Heart left ventricle (tissue), 16 donors: Measurements from ENCODE around the gene AP3M1. TPM values are rescaled to one million over a fixed set of nuclear protein-coding genes. Genes with fewer than 3 reads are reported as not detected.

ENCODE experiments used
- ATAC-seq, 4 donors: fragments of 200-7000 bp; cut with Tn5 transposase; one replicate each; pipeline ENCODE4 v1.9.1; 2020 to 2022; ENCODE audit warnings: moderate library complexity in 4 of 4, mild to moderate bottlenecking in 3 of 4, moderate number of reproducible peaks in 1 of 4
- DNase-seq, 5 donors: peaks; one replicate each; pipeline ENCODE4 v3.0.0-alpha.2; 2020
- H3K27ac ChIP-seq, 12 donors: fragments of 200-600 bp; sonication (generic) in 4 of 12; one replicate each; pipeline versions ENCODE4 v1.5.0 to v1.8.0; 2016 to 2022; ENCODE audit warnings: mild to moderate bottlenecking in 2 of 12
- H3K27me3 ChIP-seq, 9 donors: fragments of 200-600 bp; sonication (generic) in 2 of 9; one replicate each; pipeline versions ENCODE4 v1.5.1 to v1.8.0; 2016 to 2022; ENCODE audit warnings: mild to moderate bottlenecking in 3 of 9
- H3K36me3 ChIP-seq, 9 donors: fragments of 200-600 bp; sonication (generic) in 2 of 9; one replicate each; pipeline versions ENCODE4 v1.5.0 to v1.8.0; 2018 to 2022; ENCODE audit warnings: mild to moderate bottlenecking in 2 of 9
- H3K4me1 ChIP-seq, 12 donors: fragments of 200-600 bp; sonication (generic) in 4 of 12; one replicate each; pipeline versions ENCODE4 v1.5.0 to v1.8.0; 2016 to 2022; ENCODE audit warnings: mild to moderate bottlenecking in 3 of 12
- H3K4me3 ChIP-seq, 12 donors: fragments of 200-600 bp; sonication (generic) in 4 of 12; one replicate each; pipeline versions ENCODE4 v1.5.0 to v1.8.0; 2017 to 2022; ENCODE audit warnings: mild to moderate bottlenecking in 9 of 12, moderate library complexity in 4 of 12
- H3K9me3 ChIP-seq, 12 donors: fragments of 200-600 bp; sonication (generic) in 4 of 12; one replicate each; pipeline versions ENCODE4 v1.5.0 to v1.8.0; 2016 to 2022; ENCODE audit warnings: mild to moderate bottlenecking in 1 of 12
- POLR2A ChIP-seq, 2 donors: fragments of 450-650 bp; IDR thresholded peaks; one replicate each; pipeline ENCODE4 v1.6.1; 2017; ENCODE audit warnings: antibody characterized with exemption in 2 of 2, mild to moderate bottlenecking in 2 of 2, moderate library complexity in 2 of 2
- WGBS, 4 donors: extraction: QIAGEN DNeasy Blood & Tissue Kit in 2 of 4; methylation state at CpG; one replicate each; pipeline versions ENCODE4 v1.1.5 to v1.1.7; 2013 to 2018; 5-methylcytosine and 5-hydroxymethylcytosine counted together
- intact Hi-C, 10 donors: fragments of 100-400 bp; cut with DNase I; formaldehyde crosslinking; loops; one replicate each; pipeline versions ENCODE4 v1.11.1 to v1.14.2; 2022
- polyA plus RNA-seq, 2 donors: library from polyadenylated mRNA; stranded (reverse); fragments of 200-250 nt; gene quantifications; one replicate each; pipeline ENCODE4 v1.2.3, GENCODE V29; 2013
- total RNA-seq, 9 donors: library from RNA; depleted of rRNA in 2 of 9; stranded (reverse); fragments of >200 nt in 2 of 9; fragmentation: NEBNext Ultra II Directional in 3 of 9; extraction: Animal tissue kit (Norgen Biotek cat#: 25700) in 3 of 9; gene quantifications; one replicate each; pipeline versions ENCODE4 v1.1.0 to v1.2.4, GENCODE V29; 2016 to 2023
- TF ChIP-seq, protein P1 (sequence below), 12 donors: fragments of 200-600 bp; sonication (generic) in 4 of 12; IDR thresholded peaks; one replicate each; pipeline versions ENCODE4 v1.5.0 to v1.8.0; 2018 to 2022; ENCODE audit warnings: antibody characterized with exemption in 12 of 12, mild to moderate bottlenecking in 5 of 12
- donor health status: ischemic (EF 13 %, LVEDD 7.1; RV severe dilation, severe dysfunction).
- donor health status: healthy with polysubstance abuse.
- donor health status: DM: no; HTN: yes; CAD: no.
- donor health status: DM: no; HTN: no; CAD: no.
- donor health status: ischemic (EF 25% LVEDD 6.9; RV normal size, moderate dysfunction).
- donor health status: ischemic (EF 25% LVEDD 5.7; RV mildly dilated, moderate dysfunction).
- donor health status: healthy.
- donor health status: DM: yes; HTN: yes; CAD: no.
- donor health status: ischemic (EF 35%, LVEDD 5.7; RV mildly dilated, moderate dysfunction).
- donor health status: nonischemic (EF 11% LVEDD 7.7; RV severe dilation, severe dysfunction).
- donor health status: DM: yes; HTN: yes; CAD: no.
- donor health status: PGD.
- donor health status: ischemic (EF 29% LVEDD 5.4; RV normal size, mild dysfunction).
- donor health status: nonischemic (EF 23%, LVEDD 6.1; RV moderate dilation, normal function).

AP3M1 gene
- total and polyA plus RNA-seq, 11 donors = 7.8 to 37.0 (median 30.5) TPM

DNA sequence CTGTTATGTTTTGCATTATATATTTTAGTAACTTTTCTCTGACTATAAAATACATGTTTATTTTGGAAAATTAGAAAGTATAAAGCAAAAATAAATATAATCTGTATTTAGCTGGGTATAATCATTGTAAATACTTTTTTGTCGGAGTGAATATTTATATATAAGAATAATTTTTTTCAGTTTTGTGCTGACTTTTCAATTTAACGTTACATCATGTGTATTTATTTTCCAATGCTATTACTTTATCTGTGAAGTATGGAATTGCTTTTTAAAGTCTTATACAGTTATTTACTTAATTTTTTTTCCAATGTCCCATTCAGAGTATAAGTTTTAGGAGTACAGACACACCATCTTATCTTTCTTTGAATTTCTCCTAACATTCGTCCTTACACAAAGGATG is 15.2 kb downstream of the AP3M1 start:
- 92 to 95% (median 94%) methylated on average over 3 of the region's 3 CpGs for WGBS, 4 donors
- Histone ChIP-seq H3K36me3 (peaks cover 0 to 97% (median 79%) of the 10 kb centered on the region in 9 donors), H3K27me3 (no peaks in the 10 kb centered on the region), H3K27ac (no peak overlapping the region), H3K9me3 (no peaks in the 10 kb centered on the region), H3K4me3 (no peak overlapping the region), H3K4me1 (peaks cover 0 to 4% (median 0%) of the 10 kb centered on the region in 12 donors)
- no peak for TF ChIP-seq POLR2A (IDR thresholded peaks at IDR 0.05)
- TF ChIP-seq, protein P1, sequence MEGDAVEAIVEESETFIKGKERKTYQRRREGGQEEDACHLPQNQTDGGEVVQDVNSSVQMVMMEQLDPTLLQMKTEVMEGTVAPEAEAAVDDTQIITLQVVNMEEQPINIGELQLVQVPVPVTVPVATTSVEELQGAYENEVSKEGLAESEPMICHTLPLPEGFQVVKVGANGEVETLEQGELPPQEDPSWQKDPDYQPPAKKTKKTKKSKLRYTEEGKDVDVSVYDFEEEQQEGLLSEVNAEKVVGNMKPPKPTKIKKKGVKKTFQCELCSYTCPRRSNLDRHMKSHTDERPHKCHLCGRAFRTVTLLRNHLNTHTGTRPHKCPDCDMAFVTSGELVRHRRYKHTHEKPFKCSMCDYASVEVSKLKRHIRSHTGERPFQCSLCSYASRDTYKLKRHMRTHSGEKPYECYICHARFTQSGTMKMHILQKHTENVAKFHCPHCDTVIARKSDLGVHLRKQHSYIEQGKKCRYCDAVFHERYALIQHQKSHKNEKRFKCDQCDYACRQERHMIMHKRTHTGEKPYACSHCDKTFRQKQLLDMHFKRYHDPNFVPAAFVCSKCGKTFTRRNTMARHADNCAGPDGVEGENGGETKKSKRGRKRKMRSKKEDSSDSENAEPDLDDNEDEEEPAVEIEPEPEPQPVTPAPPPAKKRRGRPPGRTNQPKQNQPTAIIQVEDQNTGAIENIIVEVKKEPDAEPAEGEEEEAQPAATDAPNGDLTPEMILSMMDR (IDR thresholded peaks at IDR 0.05) = no peak
- intact Hi-C loops = no loop called here
- DNase-seq = no peak
- no peak for ATAC-seq

DNA sequence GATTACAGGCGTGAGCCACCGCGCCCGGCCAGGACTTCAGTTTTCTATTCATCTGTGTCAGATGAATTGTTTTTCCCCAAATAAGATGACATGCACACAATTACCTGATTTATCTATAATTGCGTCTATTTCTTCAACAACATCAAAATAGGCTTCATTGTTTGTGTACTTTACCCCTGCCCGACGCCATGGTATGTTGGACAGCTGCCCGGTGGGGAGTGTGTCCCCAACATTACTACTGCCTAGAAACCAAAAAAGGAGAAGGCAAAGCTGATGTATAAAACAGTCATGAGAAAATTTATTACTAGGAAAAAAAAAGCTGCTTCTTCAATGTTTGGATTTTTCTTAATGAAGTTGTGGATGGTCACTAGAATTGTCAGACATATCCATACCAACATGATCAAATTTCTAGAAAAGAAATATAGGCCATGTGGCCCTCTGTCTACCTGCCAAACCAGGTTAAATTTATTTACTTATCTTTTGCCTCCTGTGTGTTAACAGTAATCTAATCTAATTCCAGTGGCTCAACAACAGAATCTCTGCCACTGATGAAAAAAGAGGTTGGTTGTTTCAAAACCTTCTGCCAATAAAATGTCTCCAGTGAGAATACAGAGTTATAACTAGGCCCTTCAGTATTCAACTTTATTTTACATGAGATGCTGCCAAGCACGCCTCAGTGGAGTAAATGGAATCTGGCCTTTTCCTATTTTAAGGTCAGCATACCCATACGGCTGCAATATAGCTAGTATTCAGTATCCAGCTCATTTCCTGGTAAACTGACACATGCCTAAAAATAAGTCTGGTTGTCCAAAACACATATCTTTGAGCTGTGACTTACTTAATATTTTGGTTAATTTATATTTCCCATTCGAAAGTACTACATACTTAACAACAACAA is 16.5 kb downstream of the AP3M1 start:
- no peak overlapping the region for H3K4me3 ChIP-seq
- peaks cover 0 to 4% (median 0%) of the 10 kb centered on the region in 12 donors for H3K4me1 ChIP-seq
- no peaks in the 10 kb centered on the region for H3K9me3 ChIP-seq
- DNase-seq (no peak), ATAC-seq (no peak)
- H3K27me3 ChIP-seq = no peaks in the 10 kb centered on the region
- no peak for TF ChIP-seq POLR2A (IDR thresholded peaks at IDR 0.05)
- TF ChIP-seq, protein P1 (IDR thresholded peaks at IDR 0.05) = no peak
- H3K27ac ChIP-seq = no peak overlapping the region
- intact Hi-C loops = no loop called here
- H3K36me3 ChIP-seq = peaks cover 0 to 100% (median 90%) of the 10 kb centered on the region in 9 donors
- 81 to 86% (median 84%) methylated on average over 11 of the region's 11 CpGs for WGBS, 4 donors

DNA sequence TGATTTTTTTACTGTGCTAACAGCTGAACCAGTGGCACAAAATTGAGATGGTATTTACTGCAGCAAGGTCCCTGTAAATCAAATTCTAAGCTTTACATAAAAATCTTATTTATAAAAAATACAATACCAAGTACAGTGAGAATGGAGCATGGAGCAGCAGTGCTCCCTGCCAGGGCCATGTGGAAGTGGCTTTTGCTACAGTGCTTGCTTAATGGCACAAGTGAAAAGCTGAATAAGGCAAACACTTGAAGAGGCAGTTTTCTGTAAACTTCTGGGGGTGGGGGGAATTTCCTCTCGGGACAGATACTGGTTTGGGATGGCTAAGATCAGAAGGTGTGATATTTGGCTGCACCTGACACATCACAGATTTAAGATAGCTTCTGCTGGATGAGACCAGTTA is 27.5 kb downstream of the AP3M1 start:
- peaks cover 0 to 100% (median 97%) of the 10 kb centered on the region in 9 donors for H3K36me3 ChIP-seq
- H3K4me1 ChIP-seq = peaks cover 0 to 18% (median 2%) of the 10 kb centered on the region in 12 donors
- peak overlapping the region in 1 of 12 donors; percentile 50 for H3K27ac ChIP-seq
- intact Hi-C loops = no loop called here
- WGBS, 4 donors = 0 to 45% (median 25%) methylated on average over 1 of the region's 1 CpG
- ATAC-seq = no peak
- H3K4me3 ChIP-seq = no peak overlapping the region
- no peaks in the 10 kb centered on the region for H3K9me3 ChIP-seq
- no peaks in the 10 kb centered on the region for H3K27me3 ChIP-seq
- TF ChIP-seq POLR2A (IDR thresholded peaks at IDR 0.05) = no peak
- TF ChIP-seq, protein P1 (IDR thresholded peaks at IDR 0.05) = no peak
- DNase-seq = no peak

DNA sequence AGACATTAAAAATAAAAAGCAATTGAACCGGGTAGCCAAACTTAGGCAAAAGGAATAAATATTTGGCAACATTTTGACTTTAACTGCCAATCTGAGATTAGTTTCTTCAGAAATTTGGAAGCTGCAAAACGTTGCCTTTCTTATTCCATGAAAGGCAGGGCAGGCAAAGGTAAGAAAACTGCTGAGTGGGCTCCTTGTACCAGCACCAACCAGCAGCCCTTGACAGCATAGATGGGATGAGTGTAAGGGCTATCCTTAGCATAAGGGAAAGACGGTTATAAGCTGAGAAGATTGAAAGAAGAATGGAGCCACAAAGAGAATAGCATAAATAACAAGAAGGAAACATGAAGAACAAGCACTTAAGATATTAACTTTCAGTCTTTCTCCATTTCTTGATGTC is 28.6 kb downstream of the AP3M1 start:
- Histone ChIP-seq H3K9me3 (no peaks in the 10 kb centered on the region), H3K4me3 (no peak overlapping the region), H3K36me3 (peaks cover 0 to 100% (median 97%) of the 10 kb centered on the region in 9 donors), H3K27me3 (no peaks in the 10 kb centered on the region), H3K4me1 (peaks cover 0 to 18% (median 2%) of the 10 kb centered on the region in 12 donors), H3K27ac (no peak overlapping the region)
- ATAC-seq = no peak
- intact Hi-C loops = no loop called here
- no peak for DNase-seq
- WGBS, 4 donors = 60 to 66% (median 63%) methylated on average over 3 of the region's 3 CpGs
- TF ChIP-seq, protein P1 (IDR thresholded peaks at IDR 0.05) = no peak
- TF ChIP-seq POLR2A (IDR thresholded peaks at IDR 0.05) = no peak
